Head of caudate nucleus (tissue), 42 donors: ENCODE data around the gene WFDC13.

Source experiments
- DNase-seq, 42 donors: peaks; one replicate each; pipeline versions ENCODE4 v3.0.0 to v3.0.0-alpha.2; 2020 to 2021; ENCODE audit warnings: mixed read lengths in 7 of 42
- intact Hi-C: fragments of 100-400 bp; cut with DNase I; formaldehyde crosslinking; loops from one replicate; pipeline ENCODE4 v1.15.0; 2022

The WFDC13 gene

GRCh38 chr20:45752746-45753145, 50.9 kb downstream of the WFDC13 start:
- intact Hi-C loops = no loop called here
- DNase-seq = no peak

- intact Hi-C loops = no loop called here
- DNase-seq = no peak
Observed at GRCh38 chr20:45758096-45758495, 56.3 kb downstream of the WFDC13 start.
